GM18858 (cell line): ENCODE data around the gene KRTAP5-6.

Experiments used
- ATAC-seq: cut with Tn5 transposase; IDR thresholded peaks from one replicate; pipeline ENCODE4 v1.9.1; 2021; ENCODE audit not compliant: unreplicated experiment

The KRTAP5-6 gene

DNA sequence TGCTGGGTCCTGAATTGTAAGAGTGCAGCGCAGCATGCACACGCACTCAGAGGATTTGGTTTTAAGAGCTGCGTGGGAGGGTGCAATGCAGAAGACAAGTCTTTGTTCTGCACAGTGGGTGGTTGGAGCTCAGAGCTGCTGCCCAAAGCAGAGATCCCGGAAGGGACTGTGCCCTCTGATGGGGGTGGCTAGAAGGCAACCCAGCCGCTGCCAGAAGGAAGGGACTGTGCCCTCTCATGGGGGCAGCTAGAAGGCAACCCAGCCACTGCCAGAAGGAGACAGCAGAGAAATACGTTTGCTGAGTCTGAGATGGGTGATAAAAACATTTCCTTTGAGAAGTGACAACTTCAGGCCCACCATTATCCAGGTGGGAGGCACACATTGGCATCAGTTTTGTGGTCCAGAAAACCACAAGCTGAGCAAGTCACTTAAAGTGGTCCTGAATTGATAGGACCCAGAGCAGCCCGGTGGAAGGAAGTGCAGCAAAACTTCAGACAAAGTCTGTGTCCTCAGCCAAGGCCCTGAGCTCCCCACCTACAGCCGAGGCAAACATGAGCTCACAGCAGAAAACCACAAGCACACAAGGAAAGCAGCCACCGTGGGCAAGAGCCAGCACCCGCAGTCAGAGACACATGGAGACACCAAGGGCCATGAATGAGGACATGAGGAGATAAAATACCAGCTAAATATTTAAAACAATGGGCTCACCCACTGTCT lies 4.3 kb downstream of the KRTAP5-6 start:
- ATAC-seq = no peak

- ATAC-seq = no peak
Observed at GRCh38 chr11:1702506-1702905, 5.5 kb downstream of the KRTAP5-6 start.

GRCh38 chr11:1703146-1703545 lies 6.2 kb downstream of the KRTAP5-6 start:
- no peak for ATAC-seq

DNA sequence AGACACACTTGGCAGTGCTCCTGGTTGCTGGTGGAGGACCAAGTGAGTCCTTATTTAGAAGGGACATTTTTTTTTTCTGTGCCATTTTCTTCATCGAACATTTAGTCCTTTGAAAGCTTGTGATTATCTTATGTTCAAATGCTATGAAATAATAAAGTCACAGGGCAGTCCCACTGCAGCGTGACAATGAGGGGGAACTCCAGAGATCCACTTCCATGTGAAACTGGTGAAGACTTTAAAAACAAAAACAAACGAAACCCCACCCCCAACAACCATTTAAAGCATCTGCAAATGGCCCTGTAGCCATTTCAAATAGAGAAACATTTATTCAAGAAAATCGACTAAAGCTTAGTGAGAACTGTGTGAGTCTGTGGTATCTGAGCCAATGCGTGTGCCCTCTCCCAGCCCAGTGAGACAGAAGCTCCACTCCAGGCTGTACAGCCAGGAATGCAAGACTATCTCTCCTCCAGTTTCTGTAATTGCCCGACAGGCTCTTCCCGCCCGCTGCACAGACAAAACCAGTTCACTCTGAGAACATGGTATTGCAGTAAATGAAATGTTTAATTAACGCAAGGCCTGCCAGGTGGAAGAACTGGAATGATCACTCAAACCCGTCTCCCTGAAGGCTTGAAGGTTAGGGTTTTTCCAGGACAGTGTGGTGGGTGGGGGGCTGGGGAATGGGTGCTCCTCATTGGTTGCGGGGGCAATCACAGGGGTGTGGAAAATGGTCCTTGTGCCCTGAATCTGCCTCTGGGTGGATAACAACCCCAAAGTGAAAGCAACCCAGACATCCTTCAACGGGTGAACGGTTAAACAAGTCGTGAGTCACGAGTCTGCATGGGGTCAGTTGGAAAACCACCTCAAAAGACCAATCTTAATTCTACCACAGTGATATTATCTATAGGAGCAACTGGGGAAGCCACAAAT lies 8.4 kb downstream of the KRTAP5-6 start:
- no peak for ATAC-seq

GRCh38 chr11:1706634-1707400 lies 9.8 kb downstream of the KRTAP5-6 start:
- ATAC-seq = no peak

DNA sequence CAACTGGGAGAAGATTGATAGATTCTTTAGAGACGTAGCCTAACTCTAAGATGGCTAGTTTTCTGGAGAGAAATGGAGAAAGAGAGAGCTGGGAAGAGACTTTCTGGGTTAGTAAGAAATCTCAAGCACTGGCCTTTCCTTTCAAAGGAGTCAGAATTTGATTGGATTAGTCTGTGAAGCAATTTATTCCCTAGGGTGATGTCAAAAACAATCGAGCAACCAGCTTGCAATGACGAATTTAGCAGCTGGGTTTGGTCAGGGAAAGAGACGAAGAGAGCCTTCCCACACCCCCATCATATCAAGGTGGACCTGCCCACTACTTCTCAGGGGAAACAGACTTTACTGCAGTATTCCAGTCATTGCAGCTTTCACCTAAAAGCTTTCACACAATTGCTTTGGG lies 10.8 kb downstream of the KRTAP5-6 start:
- ATAC-seq = no peak

DNA sequence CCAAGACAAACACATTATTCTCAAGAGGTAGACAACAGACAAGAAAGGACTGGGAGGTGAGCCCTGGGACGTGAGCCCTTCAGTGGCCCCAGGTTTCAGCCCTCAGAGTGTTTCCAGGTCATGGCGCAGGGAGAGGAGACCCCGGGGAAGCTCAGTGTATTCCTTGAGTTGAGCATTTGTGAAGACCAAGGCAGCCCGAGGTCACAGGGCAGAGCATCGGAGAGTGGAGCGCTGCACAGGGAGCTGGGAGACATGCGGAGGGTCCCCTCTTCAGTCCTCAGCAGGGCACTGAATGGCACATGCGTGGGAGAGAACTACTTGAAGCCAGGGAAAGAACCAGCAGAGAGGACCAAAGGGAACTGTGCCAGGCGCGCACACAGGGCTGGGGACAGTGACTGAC lies 11.7 kb downstream of the KRTAP5-6 start:
- ATAC-seq = no peak

DNA sequence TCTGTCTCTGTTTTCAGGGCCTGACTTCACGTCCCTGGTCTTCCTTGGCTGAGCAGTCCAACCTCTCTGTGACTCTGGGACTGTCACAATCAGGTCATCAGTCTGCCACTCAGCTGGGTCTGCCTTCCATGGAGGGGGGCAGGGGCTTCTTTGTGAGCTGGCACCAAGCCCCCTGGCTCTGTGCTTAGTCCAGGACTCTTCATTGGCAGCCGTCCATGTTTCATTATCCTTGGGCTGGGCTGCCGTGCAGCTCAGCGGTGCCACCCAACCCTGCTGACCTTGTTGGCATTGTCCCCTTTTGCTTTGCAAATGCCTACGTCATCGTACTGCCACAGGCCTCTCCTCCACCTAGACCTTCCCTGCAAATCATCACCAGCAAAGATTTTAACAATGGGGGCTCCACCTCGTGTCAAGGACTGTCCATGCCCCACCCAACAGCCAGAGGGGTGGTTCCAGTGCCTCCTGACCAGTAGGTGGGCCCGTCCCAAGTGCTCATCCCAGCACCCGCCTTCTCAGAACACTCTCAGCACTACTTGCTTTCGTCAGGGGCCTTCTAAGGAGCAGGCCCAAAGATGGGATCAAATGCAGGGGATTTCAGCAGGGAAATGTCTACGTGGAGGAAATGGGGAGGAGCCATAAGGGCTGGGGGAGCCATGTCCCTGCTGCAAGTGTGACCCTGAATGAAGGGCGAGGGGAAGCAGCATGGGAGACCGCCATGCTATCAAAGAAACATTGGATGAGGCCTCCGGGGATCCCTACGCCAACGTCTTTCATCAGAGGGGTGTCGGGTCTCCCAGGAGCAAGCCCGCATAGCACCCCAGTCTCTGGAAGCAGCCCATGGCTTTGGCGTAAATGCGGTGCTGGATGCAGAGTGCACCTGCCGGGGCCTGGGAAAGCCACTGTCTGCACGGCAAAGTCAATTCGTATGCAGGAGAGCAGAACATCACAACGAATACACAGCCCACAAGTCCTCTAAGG lies 18.2 kb downstream of the KRTAP5-6 start:
- ATAC-seq = no peak

GRCh38 chr11:1717745-1718144 lies 20.8 kb downstream of the KRTAP5-6 start:
- ATAC-seq = no peak

GRCh38 chr11:1718326-1718725 lies 21.3 kb downstream of the KRTAP5-6 start:
- no peak for ATAC-seq

DNA sequence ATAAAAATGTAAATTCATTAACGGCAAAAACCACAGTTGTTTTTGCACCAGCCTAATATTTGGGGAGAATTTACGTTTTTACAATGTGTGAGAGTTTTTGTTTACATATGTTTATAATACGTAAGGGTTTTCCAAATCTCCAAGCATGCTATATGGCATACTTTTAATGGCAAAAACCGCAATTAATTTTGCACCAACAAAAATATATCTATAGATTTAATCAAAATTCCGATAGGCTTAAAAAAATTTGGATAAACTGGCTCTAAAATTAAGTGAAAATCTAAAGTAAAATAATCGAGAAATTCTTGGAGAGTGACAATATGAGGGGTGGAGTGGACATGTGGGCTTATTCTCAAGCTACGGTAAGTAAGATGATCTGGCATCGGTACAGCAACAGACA lies 22.8 kb downstream of the KRTAP5-6 start:
- ATAC-seq = no peak

- no peak for ATAC-seq
Observed at GRCh38 chr11:1727096-1727690, 30.2 kb downstream of the KRTAP5-6 start.

GRCh38 chr11:1727861-1728260 lies 30.9 kb downstream of the KRTAP5-6 start:
- no peak for ATAC-seq

DNA sequence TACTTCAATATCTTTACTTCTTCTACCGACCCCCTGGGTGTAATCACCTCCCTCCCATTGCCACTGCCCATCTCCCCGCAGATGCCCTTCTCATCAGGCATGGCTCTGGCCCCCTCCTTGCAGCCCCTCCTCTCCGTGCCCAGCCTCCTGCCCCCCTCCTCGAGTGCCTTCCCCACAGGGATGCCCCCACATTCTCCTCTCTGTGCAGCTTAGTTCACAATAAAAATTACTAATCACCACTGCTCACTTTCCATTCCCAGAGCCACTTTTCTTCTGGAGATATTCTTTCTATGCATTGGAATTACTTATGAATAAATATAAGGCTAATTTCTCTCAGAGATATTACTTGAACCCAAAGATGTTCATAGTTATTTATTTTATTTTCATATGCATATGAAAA lies 31.3 kb downstream of the KRTAP5-6 start:
- ATAC-seq = no peak

DNA sequence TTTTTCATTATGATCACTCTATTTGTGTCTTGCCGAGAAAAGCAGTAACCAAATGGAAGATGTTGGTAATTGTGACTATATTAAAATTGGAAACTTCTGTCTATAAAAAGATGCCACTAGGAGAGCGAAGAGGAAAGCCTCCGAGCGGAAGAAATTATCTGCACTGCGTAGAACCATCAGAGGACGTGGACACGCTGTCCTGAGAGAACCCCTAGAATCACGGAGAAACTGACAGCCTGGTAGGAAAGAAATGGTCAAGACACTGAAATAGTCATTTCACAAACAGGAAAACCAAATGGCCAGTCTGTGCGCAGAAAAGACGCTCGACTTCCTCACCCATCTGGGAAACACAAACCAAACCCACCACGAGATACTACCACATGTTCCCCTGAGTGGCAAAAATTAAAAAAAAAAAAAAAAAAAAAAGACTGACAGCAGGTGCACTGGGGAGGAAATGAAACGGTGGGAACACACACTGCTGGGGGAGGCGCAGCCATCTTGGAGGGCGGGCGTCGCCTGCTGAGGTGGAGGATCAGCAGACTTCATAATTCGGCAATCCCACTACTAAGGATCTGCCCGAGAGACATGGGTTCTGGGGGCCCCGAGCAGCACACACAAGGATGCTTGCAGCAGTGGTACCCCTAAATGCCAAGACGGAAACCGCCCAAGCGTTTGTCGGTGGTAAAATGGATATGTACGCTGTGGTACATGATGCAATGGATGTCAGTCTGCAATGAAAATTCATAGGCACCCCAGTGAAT lies 32.1 kb downstream of the KRTAP5-6 start:
- ATAC-seq = no peak

- no peak for ATAC-seq
Observed at GRCh38 chr11:1729692-1730011, 32.7 kb downstream of the KRTAP5-6 start.

- ATAC-seq = no peak
Observed at GRCh38 chr11:1730059-1730629, 33.1 kb downstream of the KRTAP5-6 start.

- no peak for ATAC-seq
Observed at GRCh38 chr11:1731451-1732059, 34.6 kb downstream of the KRTAP5-6 start.
